C4-2B (cell line): ENCODE data around the gene PRM1.

Source experiments
- CTCF ChIP-seq: fragments of 450-650 bp; conservative IDR thresholded peaks from 2 replicates; pipeline ENCODE4 v1.5.1; 2017; ENCODE audit warnings: mild to moderate bottlenecking
- ZFX ChIP-seq: fragments of 450-650 bp; IDR thresholded peaks from 2 replicates; pipeline ENCODE4 v1.6.1; 2017

GRCh38 chr16:11251525-11252481 is 29.3 kb downstream of the PRM1 start:
- TF ChIP-seq CTCF (no peak), ZFX (no peak)
